Forelimb muscle (tissue), 1 donor: ENCODE measurements around the gene PSMG3. TPM values are rescaled to one million over a fixed set of nuclear protein-coding genes. Genes with fewer than 3 reads are reported as not detected.
"Not testable (repeated sequence)": the region's sequence is repeated elsewhere in the genome, so short reads cannot be mapped to it uniquely, and the experiment has no call there.

Experiments
- DNase-seq: peaks from one replicate; pipeline ENCODE4 v3.0.0-alpha.2; 2013; ENCODE audit warnings: low read depth
- polyA plus RNA-seq: library from polyadenylated mRNA; unstranded; fragments of 120-200 nt; gene quantifications from one replicate; pipeline ENCODE4 v1.2.1, GENCODE V29; 2013; ENCODE audit not compliant: insufficient read length

The PSMG3 gene
- polyA plus RNA-seq, 1 donor: 19.2 TPM

DNA sequence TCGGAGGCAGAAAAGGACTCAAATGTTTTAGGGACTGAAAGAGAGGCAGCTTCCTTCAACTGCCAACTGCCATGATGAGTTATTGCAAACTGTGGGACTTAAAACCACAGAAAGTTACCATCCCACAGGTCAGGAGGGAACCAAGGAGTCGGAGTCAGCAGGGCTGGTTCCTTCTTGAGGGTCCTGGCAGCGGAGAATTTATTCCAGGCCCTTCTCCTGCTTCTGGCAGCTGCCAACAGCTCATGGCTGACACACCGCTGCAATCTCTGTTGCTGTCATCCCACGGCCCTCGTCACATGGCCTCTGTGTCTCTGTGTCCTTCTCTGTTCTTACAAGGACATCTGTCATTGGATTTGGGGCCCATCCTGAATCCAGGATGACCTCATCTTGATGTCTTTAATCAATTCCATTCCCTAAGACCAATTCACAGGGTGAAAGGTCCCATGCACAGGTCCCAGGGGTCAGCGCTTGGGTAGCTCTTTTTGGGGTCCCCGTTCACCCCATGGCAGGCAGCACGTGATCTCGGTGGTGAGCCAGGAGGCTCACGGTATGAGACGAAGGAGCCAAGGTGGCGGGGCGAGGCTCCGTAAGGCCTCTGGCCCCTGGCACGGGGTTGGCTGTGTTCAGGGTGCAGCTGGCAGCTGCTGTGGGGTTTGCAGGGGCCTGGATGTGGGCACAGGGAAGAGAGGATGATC lies 27.4 kb upstream of the PSMG3 start:
- DNase-seq: no peak

DNA sequence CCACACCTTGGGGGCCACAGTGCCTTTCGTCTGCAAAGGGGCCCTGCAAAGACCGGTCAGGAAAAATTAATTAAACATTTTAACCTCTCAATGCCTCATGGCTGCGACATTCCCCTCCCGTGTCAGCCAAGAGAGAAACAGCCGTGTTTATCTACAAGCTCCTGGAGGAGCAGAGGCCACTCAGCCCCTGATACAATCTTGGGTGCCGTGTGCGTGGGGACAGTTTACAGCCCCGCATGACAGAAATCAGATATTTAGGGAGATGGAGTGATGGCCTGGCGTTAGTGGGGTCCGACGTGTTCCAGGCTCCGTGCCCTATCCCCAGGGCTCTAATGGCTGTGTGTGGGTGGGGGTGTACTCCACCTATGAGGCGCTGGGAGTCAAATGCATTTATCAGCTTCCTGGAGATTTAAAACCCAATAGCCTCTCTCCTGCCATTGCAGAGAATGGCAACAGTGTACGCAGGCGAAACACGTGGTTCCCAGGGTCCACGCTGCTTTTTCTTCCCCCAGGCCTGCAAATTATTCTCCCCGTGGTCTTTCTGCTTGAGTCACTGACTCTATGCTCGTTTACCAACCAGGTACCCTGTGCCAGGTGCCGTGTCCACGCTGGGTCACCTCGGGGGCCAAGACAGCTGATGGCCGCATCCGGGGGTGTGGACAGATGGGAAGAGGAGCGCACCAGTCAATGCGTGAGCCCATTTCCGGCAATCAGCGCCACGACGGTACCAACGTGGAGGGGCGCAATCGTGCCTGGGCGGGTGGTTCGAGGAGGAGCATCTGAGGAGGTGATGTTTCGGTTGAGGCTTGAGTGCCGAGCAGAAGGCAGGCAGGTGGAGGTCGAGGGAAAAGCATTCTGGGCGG lies 26.6 kb upstream of the PSMG3 start:
- DNase-seq: no peak

DNA sequence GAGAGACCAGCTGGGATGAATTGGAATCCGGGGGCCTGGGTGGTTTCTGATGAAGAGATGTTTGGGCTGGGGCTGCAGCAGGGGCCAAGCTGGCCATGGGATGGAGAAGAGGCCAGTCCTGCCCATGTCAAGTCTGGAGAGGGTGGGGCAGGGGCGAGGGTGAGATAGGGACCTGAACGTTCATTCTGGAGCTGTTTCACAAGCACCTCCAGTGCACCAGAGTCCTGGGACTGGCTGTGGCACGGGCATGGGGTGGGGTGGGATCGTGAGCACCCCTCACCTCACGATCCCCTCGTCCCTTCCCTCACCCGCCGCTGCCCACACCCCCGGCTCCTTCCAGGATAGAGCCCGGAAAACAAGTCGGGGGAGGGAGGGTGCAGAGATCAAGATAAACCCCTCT lies 25.8 kb upstream of the PSMG3 start:
- no peak for DNase-seq

DNA sequence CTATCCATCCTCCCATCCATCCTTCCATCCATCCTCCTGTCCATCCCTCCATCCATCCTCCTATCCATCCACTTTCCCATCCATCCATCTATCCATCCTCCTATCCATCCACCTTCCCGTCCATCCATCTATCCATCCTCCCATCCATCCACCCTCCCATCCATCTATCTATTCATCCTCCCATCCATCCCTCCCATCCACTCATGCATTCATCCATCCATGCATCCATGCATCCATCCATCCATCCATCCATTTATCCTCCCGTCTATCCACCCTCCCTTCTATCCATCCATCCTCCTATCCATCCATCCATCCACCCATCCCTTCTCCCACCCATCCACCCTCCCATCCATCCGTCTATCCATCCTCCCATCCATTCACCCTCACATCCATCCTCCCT lies 25.2 kb upstream of the PSMG3 start:
- DNase-seq: no peak

DNA sequence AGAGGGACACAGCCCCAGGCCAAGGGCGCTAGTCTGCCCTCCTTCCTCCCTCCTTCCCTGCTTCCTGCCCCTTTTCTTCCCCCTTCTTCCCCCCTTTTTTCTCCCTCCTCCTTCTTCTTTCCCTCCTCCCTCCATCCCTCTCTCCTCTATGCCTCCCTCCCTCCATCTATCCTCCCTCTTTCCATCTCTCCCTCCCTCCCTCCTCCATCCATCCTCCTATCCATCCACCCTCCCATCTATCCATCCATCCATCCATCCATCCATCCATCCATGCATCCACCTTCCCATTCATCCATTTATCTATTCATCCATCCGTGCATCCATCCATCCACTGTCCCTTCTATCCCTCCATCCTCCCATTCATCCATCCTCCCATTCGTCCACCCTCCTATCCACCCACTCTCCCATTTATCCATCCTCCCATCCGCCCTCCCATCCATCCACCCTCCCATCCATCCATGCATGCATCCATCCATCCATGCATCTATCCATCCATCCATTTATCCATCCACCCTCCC lies 24.1 kb upstream of the PSMG3 start:
- DNase-seq: no peak

DNA sequence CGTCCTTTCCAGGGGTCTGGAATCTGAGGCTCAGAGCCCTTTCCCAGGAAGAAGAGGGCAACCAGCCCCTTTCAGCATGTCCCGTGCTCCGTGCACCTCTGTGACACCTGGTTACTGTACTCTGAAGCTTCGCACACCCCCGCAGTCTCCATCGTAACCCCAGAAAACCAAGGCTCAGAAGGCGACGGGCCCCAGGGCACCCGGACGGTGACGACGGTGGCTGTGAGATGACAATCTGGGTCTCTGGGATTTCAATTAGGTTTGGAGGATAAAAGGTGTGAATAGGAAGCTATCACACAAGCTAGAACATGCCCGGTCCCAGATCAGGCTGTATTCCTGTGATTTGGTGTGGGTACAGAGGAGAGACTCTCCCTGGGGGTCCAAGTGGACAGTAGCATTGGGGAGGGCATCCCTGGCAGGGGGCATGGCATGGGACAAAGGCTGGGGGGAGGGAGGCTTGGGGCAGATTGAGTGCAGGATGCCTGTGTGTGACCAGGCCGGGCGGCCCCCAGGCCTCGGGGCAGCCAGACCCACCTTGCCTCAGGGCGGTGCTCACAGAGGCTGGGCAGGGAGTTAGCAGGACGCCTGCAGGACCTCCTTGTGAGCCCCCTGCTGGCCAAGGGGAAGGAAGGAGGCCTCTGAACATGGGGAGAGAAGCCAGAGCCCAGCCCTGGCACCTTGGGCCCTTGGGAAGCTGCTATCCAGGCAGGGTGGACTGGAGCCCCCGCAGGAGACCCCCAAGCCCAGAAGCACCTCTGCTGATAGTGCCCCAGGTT lies 23.4 kb upstream of the PSMG3 start:
- no peak for DNase-seq

DNA sequence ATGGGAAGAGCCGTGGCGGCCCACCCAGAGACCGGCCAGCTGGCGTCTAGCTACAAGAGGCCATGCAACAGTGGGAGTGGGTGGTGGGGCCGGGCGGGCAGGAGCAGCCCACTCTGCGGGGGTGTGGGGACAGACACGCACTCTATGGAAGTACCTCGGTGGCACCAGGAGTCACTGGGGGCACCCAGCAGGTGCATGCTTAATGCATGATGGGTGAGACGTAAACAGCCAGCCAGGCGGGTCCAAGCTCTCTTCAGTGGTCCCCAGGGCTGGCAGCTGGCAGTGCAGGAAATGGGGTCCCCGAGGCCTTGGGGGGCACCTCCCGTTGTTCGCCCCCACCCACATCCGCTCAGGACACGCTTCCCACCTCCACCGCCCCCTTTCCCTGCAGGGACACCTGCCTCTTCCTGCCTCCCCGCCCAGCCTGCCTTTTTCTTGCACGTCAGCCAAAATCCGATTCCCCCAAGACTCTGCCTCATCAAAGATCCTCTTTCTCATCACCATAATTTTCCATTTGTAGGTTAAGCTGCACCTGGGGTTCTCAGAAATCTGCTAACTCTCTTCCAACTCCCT lies 22.6 kb upstream of the PSMG3 start:
- no peak for DNase-seq

GRCh38 chr7:1591876-1592275 lies 22.0 kb upstream of the PSMG3 start:
- DNase-seq: no peak

GRCh38 chr7:1591396-1591795 lies 21.6 kb upstream of the PSMG3 start:
- no peak for DNase-seq

DNA sequence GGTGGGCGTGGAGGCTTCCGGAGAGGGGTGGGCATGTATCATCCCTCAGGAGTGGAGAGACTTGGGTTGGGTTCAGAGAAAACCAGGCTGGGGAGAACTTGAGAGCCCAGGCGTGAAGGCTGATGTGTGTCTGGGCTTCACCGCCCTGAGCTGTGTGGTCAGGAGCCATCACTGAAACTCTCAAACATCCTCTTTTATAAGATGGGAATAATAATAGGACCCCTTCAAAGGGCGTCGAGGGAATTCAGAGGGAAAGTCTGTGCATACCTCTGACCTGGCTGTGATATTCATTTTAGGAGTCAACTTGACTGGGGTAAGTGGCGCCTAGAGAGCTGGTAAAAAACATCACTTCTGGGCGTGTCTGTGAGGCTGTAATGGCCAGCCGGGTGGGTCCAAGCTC lies 21.1 kb upstream of the PSMG3 start:
- DNase-seq: no peak

- DNase-seq: no peak
These were observed 20.6 kb upstream of the PSMG3 start for GRCh38 chr7:1590476-1590875.

- DNase-seq: no peak
These were observed 19.1 kb upstream of the PSMG3 start for GRCh38 chr7:1588978-1589377.

DNA sequence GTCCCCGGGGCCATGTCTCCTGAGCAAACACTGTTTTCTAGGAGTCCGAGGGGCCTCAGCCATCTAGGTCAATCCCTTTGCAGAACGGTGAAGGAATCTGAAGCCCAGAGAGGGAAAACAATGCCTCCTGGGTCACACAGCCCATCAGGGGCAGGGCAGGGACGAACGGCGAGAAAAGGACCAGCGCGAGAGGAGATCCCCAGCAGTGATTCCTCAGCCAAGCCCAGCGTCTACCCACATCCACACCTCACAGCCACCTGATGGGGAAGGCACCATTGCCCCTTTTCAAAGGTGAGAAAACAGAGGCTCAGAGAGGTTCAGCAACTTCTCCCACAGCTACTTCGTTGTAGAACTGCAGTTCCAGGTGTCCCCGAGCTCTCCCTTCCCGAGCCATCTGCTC lies 17.9 kb upstream of the PSMG3 start:
- DNase-seq: no peak

- no peak for DNase-seq
These were observed 17.2 kb upstream of the PSMG3 start for GRCh38 chr7:1586827-1587705.

GRCh38 chr7:1586126-1586826 lies 16.4 kb upstream of the PSMG3 start:
- DNase-seq: no peak

GRCh38 chr7:1585142-1585981 lies 15.5 kb upstream of the PSMG3 start:
- no peak for DNase-seq

- no peak for DNase-seq
These were observed 14.9 kb upstream of the PSMG3 start for GRCh38 chr7:1584700-1585099.

GRCh38 chr7:1583241-1583930 lies 13.6 kb upstream of the PSMG3 start:
- DNase-seq: not testable (repeated sequence)
